ENCODE data around the gene ZNF814. TPM values are rescaled to one million over a fixed set of nuclear protein-coding genes. Genes with fewer than 3 reads are reported as not detected.
"Not testable (repeated sequence)": the region's sequence is repeated elsewhere in the genome, so short reads cannot be mapped to it uniquely, and the experiment has no call there.

The ZNF814 gene
- total and polyA plus RNA-seq, 12 donors: 6.2 to 26.1 (median 12.6) TPM

GRCh38 chr19:57927587-57927986 lies 38.8 kb upstream of the ZNF814 start:
- DNase-seq: no peak

GRCh38 chr19:57916168-57916995 lies 27.5 kb upstream of the ZNF814 start, which contains the start of gene ZNF417:
Gene ZNF417, minus strand, starts transcription at chr19:57916592. Its CDS starts 181 bp downstream, at chr19:57916411.
- Histone ChIP-seq H3K36me3 (peaks cover 0 to 60% (median 23%) of the 10 kb centered on the region in 9 donors), H3K9me3 (peaks cover 0 to 42% (median 0%) of the 10 kb centered on the region in 11 donors), H3K4me1 (peaks cover 0 to 20% (median 14%) of the 10 kb centered on the region in 9 donors), H3K27ac (peak within 1 kb of the TSS in 9 of 10 donors; percentile 76 to 90 (median 85)), H3K4me3 (peak within 1 kb of the TSS; percentile 69 to 99 (median 94))
- peak; percentile 69 to 93 for DNase-seq
- H3K27me3 ChIP-seq; intact Hi-C loops (cut with DNase I): not testable (repeated sequence)
- TF ChIP-seq CTCF (IDR thresholded peaks at IDR 0.05): peak in 6 of 9 donors; percentile 17 to 61 (median 44)
- ATAC-seq: peak; percentile 97 to 100 (median 99)
- WGBS, 2 donors: 0% methylated on average over 51 of the region's 51 CpGs

More at GRCh38 chr19:57927587-57927986, 38.8 kb upstream of the ZNF814 start:
- TF ChIP-seq CTCF (IDR thresholded peaks at IDR 0.05): no peak
- 96 to 99% methylated on average over 4 of the region's 4 CpGs for WGBS, 2 donors
- no peaks in the 10 kb centered on the region for H3K27me3 ChIP-seq
- peaks cover 5 to 93% (median 53%) of the 10 kb centered on the region in 9 donors for H3K36me3 ChIP-seq
- no peaks in the 10 kb centered on the region for H3K4me1 ChIP-seq
- no peak for ATAC-seq
- peaks cover 0 to 100% (median 53%) of the 10 kb centered on the region in 11 donors for H3K9me3 ChIP-seq
- H3K27ac ChIP-seq: no peak overlapping the region
- intact Hi-C loops (cut with DNase I): no loop called here
- no peak overlapping the region for H3K4me3 ChIP-seq

GRCh38 chr19:57914531-57914930 lies 25.7 kb upstream of the ZNF814 start:
- 89 to 90% methylated on average over 3 of the region's 3 CpGs for WGBS, 2 donors
- peaks cover 0 to 57% (median 25%) of the 10 kb centered on the region in 9 donors for H3K36me3 ChIP-seq
- no peak overlapping the region for H3K27ac ChIP-seq
- H3K4me1 ChIP-seq: peaks cover 0 to 20% (median 14%) of the 10 kb centered on the region in 9 donors
- H3K9me3 ChIP-seq: peaks cover 0 to 43% (median 0%) of the 10 kb centered on the region in 11 donors
- ATAC-seq (no peak), DNase-seq (no peak)
- intact Hi-C loops (cut with DNase I): no loop called here
- peak overlapping the region in 1 of 10 donors; percentile 99 for H3K4me3 ChIP-seq
- no peak for TF ChIP-seq CTCF (IDR thresholded peaks at IDR 0.05)
- H3K27me3 ChIP-seq: no peaks in the 10 kb centered on the region

GRCh38 chr19:57907394-57907793 lies 18.6 kb upstream of the ZNF814 start:
- intact Hi-C loops (cut with DNase I): loop anchor here in 2 of 10 donors (10.0 kb wide), 2 partner anchors 163 to 173 kb away; partner anchors contain the start of gene ZNF776 (in 1 of the 2)
- Histone ChIP-seq H3K4me1 (peaks cover 0 to 5% (median 0%) of the 10 kb centered on the region in 9 donors), H3K36me3 (peaks cover 0 to 64% (median 38%) of the 10 kb centered on the region in 9 donors), H3K27me3 (no peaks in the 10 kb centered on the region), H3K4me3 (no peak overlapping the region), H3K27ac (no peak overlapping the region), H3K9me3 (peaks cover 0 to 69% (median 0%) of the 10 kb centered on the region in 11 donors)
- WGBS, 2 donors: 73 to 75% methylated on average over 3 of the region's 3 CpGs
- no peak for TF ChIP-seq CTCF (IDR thresholded peaks at IDR 0.05)
- DNase-seq (no peak), ATAC-seq (no peak)
